Measurements from ENCODE around the gene KCNC3. TPM values are rescaled to one million over a fixed set of nuclear protein-coding genes. Genes with fewer than 3 reads are reported as not detected.
A peak's percentile ranks its signal among the peaks of the same experiment; 100 is the strongest.

Gene KCNC3
- total RNA-seq, 1 experiment from 2014 or later = 24.6 TPM

DNA sequence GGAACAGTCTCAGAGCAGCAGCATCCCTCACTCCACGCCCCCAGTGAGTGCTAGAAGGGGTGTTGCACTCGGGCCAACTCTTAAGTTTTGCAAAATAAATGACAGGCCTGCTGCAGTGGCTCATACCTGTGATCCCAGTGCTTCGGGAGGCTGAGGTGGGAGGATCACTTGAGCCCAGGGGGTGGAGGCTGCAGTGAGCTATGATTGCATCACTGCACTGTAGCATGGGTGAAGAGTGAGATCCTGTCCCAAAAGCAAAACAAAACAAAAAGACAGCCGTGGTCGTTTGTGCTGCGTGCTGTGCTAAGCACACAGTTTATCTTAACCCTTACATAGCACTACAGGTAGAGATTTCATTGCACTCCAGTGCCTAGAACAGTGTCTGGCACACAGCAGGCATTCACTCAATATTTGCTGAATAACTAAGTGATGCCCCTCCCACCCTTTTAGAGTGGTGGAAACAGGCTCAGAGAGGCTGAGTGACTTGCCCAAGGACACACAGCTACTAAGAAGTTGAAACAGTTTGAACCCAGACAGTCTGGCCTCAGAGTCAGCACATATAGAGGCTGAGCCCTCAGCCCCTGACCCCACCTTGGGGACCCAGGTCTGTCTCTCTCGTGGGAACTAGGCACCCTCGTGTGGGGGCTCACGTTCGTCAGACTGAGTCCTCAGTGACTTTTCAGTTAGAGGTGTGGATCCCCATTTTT, 18.3 kb downstream of the KCNC3 start:
- H3K4me3 ChIP-seq (ENCODE audit: low read depth, low read length) = no peak overlapping the region
- peaks cover 11% of the 10 kb centered on the region; the same call in 1 of the 2 replicates for H3K4me1 ChIP-seq
- Mint-ChIP-seq H3K4me3 (ENCODE audit: unreplicated experiment) (no peak overlapping the region), H3K4me1 (ENCODE audit: low read depth, unreplicated experiment) (peaks cover 17% of the 10 kb centered on the region), H3K27ac (ENCODE audit: unreplicated experiment) (no peak overlapping the region), H3K36me3 (ENCODE audit: insufficient read depth, unreplicated experiment) (peaks cover 19% of the 10 kb centered on the region), H3K27me3 (ENCODE audit: insufficient read depth, unreplicated experiment) (peaks cover 6% of the 10 kb centered on the region), H3K9me3 (ENCODE audit: unreplicated experiment) (no peaks in the 10 kb centered on the region)
- intact Hi-C loops (cut with micrococcal nuclease; ENCODE audit: unreplicated experiment) = loop anchor here (5.0 to 10.0 kb wide), 2 partner anchors 144 to 436 kb away; partner anchors contain the start of genes AKT1S1 and TBC1D17
- H3K9me3 ChIP-seq = no peaks in the 10 kb centered on the region
- BruUV-seq (replicated peaks) = no TSS peak
- H3K27me3 ChIP-seq (replicated peaks; ENCODE audit: control insufficient read depth, insufficient read depth, low read length) = no peaks in the 10 kb centered on the region; the same call in 1 of the 2 replicates
- DNase-seq = no peak
- TF ChIP-seq, protein P1, sequence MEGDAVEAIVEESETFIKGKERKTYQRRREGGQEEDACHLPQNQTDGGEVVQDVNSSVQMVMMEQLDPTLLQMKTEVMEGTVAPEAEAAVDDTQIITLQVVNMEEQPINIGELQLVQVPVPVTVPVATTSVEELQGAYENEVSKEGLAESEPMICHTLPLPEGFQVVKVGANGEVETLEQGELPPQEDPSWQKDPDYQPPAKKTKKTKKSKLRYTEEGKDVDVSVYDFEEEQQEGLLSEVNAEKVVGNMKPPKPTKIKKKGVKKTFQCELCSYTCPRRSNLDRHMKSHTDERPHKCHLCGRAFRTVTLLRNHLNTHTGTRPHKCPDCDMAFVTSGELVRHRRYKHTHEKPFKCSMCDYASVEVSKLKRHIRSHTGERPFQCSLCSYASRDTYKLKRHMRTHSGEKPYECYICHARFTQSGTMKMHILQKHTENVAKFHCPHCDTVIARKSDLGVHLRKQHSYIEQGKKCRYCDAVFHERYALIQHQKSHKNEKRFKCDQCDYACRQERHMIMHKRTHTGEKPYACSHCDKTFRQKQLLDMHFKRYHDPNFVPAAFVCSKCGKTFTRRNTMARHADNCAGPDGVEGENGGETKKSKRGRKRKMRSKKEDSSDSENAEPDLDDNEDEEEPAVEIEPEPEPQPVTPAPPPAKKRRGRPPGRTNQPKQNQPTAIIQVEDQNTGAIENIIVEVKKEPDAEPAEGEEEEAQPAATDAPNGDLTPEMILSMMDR (IDR thresholded peaks at IDR 0.05; ENCODE audit: insufficient read depth in 1 of 2, low read depth in 1 of 2, low read length in 1 of 2, severe bottlenecking in 1 of 2, unreplicated experiment in 1 of 2) = no peak
- no peaks in the 10 kb centered on the region for H3K36me3 ChIP-seq (ENCODE audit: control insufficient read depth, insufficient read depth, low read length)
- CTCF ChIA-PET = no interaction called here
- POLR2A ChIA-PET = no interaction called here

DNA sequence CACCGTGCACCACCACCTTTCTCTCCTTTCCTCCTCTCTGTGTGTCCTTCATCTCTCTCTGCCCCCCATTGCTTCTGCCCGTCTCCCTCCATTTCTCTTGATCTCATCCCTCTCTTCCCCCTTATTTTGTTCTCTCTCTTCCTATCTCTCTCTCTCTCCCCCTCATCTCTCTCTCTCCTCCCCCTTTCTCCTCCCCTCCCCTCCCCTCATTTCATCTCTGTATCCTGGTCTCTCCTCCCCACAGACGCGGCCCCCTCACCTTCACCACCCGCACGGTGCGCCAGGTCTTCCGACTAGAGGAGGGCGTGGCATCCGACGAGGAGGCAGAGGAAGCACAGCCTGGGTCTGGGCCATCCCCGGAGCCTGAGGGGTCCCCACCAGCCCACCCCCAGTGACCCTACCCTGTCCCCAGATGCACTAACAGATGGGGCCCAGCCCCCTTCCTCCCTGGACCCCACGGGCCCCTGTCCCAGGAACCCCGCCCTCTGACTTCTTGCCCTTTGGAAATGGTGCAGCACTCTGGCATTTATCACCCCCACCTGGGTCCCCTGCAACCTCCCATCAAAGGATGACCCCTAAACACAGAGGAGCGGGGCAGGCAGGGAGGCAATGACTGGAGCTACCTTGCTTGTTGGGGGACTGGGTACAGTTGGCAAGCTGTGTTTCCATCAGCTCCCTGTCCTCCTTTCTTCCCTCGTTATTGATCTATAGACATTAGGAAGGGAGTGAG, 19.6 kb downstream of the KCNC3 start:
- peaks cover 13% of the 10 kb centered on the region for H3K36me3 Mint-ChIP-seq (ENCODE audit: insufficient read depth, unreplicated experiment)
- Histone ChIP-seq H3K36me3 (ENCODE audit: control insufficient read depth, insufficient read depth, low read length) (no peaks in the 10 kb centered on the region), H3K27me3 (replicated peaks; ENCODE audit: control insufficient read depth, insufficient read depth, low read length) (no peaks in the 10 kb centered on the region; the same call in 1 of the 2 replicates), H3K9me3 (no peaks in the 10 kb centered on the region), H3K4me3 (ENCODE audit: low read depth, low read length) (no peak overlapping the region), H3K4me1 (peaks cover 11% of the 10 kb centered on the region; the same call in 1 of the 2 replicates)
- H3K4me3 Mint-ChIP-seq (ENCODE audit: unreplicated experiment) = no peak overlapping the region
- TF ChIP-seq, protein P1 (IDR thresholded peaks at IDR 0.05; ENCODE audit: insufficient read depth in 1 of 2, low read depth in 1 of 2, low read length in 1 of 2, severe bottlenecking in 1 of 2, unreplicated experiment in 1 of 2) = no peak
- ChIA-PET POLR2A (no interaction called here), CTCF (no interaction called here)
- intact Hi-C loops (cut with micrococcal nuclease; ENCODE audit: unreplicated experiment) = loop anchor here (5.0 to 10.0 kb wide), 2 partner anchors 142 to 435 kb away; partner anchors contain the start of genes AKT1S1 and TBC1D17
- H3K4me1 Mint-ChIP-seq (ENCODE audit: low read depth, unreplicated experiment) = peaks cover 10% of the 10 kb centered on the region
- H3K27ac Mint-ChIP-seq (ENCODE audit: unreplicated experiment) = no peak overlapping the region
- DNase-seq = no peak
- peaks cover 2% of the 10 kb centered on the region for H3K27me3 Mint-ChIP-seq (ENCODE audit: insufficient read depth, unreplicated experiment)
- H3K9me3 Mint-ChIP-seq (ENCODE audit: unreplicated experiment) = no peaks in the 10 kb centered on the region
- TSS peak; percentile 41 for BruUV-seq (replicated peaks)

DNA sequence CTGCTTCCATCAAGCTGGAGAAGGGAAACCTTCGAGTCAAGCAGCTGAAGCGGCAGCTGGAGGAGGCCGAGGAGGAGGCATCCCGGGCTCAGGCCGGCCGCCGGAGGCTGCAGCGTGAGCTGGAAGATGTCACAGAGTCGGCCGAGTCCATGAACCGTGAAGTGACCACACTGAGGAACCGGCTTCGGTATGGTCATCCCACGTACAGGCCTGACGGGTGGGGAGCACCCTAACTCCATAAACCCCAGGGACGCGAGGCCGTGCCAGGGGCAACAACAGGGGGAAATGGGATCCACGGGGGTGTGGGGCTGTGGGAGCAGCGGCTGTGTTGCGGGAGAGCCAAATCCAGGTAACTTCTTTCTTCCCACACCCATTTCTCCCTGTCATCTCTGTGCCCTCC, 20.2 kb downstream of the KCNC3 start:
- Histone ChIP-seq H3K36me3 (ENCODE audit: control insufficient read depth, insufficient read depth, low read length) (no peaks in the 10 kb centered on the region), H3K27me3 (replicated peaks; ENCODE audit: control insufficient read depth, insufficient read depth, low read length) (no peaks in the 10 kb centered on the region; the same call in 1 of the 2 replicates), H3K4me3 (ENCODE audit: low read depth, low read length) (no peak overlapping the region), H3K4me1 (peaks cover 7% of the 10 kb centered on the region; the same call in 1 of the 2 replicates), H3K9me3 (no peaks in the 10 kb centered on the region)
- no peaks in the 10 kb centered on the region for H3K27me3 Mint-ChIP-seq (ENCODE audit: insufficient read depth, unreplicated experiment)
- no peak overlapping the region for H3K27ac Mint-ChIP-seq (ENCODE audit: unreplicated experiment)
- H3K4me3 Mint-ChIP-seq (ENCODE audit: unreplicated experiment) = no peak overlapping the region
- ChIA-PET POLR2A (no interaction called here), CTCF (no interaction called here)
- H3K9me3 Mint-ChIP-seq (ENCODE audit: unreplicated experiment) = no peaks in the 10 kb centered on the region
- H3K36me3 Mint-ChIP-seq (ENCODE audit: insufficient read depth, unreplicated experiment) = peaks cover 8% of the 10 kb centered on the region
- DNase-seq = no peak
- TF ChIP-seq, protein P1 (IDR thresholded peaks at IDR 0.05; ENCODE audit: insufficient read depth in 1 of 2, low read depth in 1 of 2, low read length in 1 of 2, severe bottlenecking in 1 of 2, unreplicated experiment in 1 of 2) = no peak
- BruUV-seq (replicated peaks) = no TSS peak
- H3K4me1 Mint-ChIP-seq (ENCODE audit: low read depth, unreplicated experiment) = peaks cover 5% of the 10 kb centered on the region
- intact Hi-C loops (cut with micrococcal nuclease; ENCODE audit: unreplicated experiment) = no loop called here
